H9 (cell line): ENCODE data around the gene LASP1NB.

Experiments
- DNase-seq: peaks from one replicate; pipeline ENCODE4 v3.0.0-alpha.2; 2017
- H2AFZ ChIP-seq: one replicate; pipeline ENCODE4 v1.6.1; 2013; ENCODE audit warnings: mild to moderate bottlenecking, low read length, control low read depth, moderate library complexity
- H2AK5ac ChIP-seq: 2 replicates; pipeline ENCODE4 v1.6.1; 2013; ENCODE audit warnings: low read length, control low read depth, mixed read lengths; ENCODE audit not compliant: insufficient read length
- H2BK120ac ChIP-seq: one replicate; pipeline ENCODE4 v1.6.1; 2013; ENCODE audit warnings: low read depth, mild to moderate bottlenecking, low read length, control low read depth, inconsistent platforms; ENCODE audit not compliant: poor library complexity, severe bottlenecking
- H2BK12ac ChIP-seq: 2 replicates; pipeline ENCODE4 v1.6.1; 2013; ENCODE audit warnings: low read length, control low read depth, mixed read lengths, low read depth; ENCODE audit not compliant: insufficient read length
- H2BK15ac ChIP-seq: 2 replicates; pipeline ENCODE4 v1.6.1; 2013; ENCODE audit warnings: low read depth, low read length, control low read depth
- H2BK20ac ChIP-seq: one replicate; pipeline ENCODE4 v1.6.1; 2013; ENCODE audit warnings: low read depth, mild to moderate bottlenecking, low read length, control low read depth, inconsistent platforms; ENCODE audit not compliant: poor library complexity, severe bottlenecking
- H2BK5ac ChIP-seq: 2 replicates; pipeline ENCODE4 v1.6.1; 2013; ENCODE audit warnings: low read length, control low read depth, mixed read lengths; ENCODE audit not compliant: insufficient read length
- H3K14ac ChIP-seq: 2 replicates; pipeline ENCODE4 v1.6.1; 2013; ENCODE audit warnings: low read length, control low read depth; ENCODE audit not compliant: insufficient read depth
- H3K18ac ChIP-seq: 2 replicates; pipeline ENCODE4 v1.6.1; 2013; ENCODE audit warnings: low read depth, mild to moderate bottlenecking, mixed read lengths, low read length, control low read depth; ENCODE audit not compliant: insufficient read length
- H3K23ac ChIP-seq: 2 replicates; pipeline ENCODE4 v1.6.1; 2013; ENCODE audit warnings: low read length, control low read depth, mixed read lengths, low read depth; ENCODE audit not compliant: insufficient read length
- H3K23me2 ChIP-seq: 2 replicates; pipeline ENCODE4 v1.6.1; 2013; ENCODE audit warnings: low read depth, mild to moderate bottlenecking, mixed read lengths, low read length, control low read depth; ENCODE audit not compliant: insufficient read length, poor library complexity, severe bottlenecking
- H3K27ac ChIP-seq: 2 replicates; pipeline ENCODE4 v1.5.1; 2013; ENCODE audit warnings: low read length, control low read depth, mixed read lengths, low read depth; ENCODE audit not compliant: insufficient read length
- H3K27me3 ChIP-seq: 2 replicates; pipeline ENCODE4 v1.6.1; 2013; ENCODE audit warnings: low read length, control low read depth, inconsistent platforms; ENCODE audit not compliant: insufficient read depth
- H3K4ac ChIP-seq: 2 replicates; pipeline ENCODE4 v1.6.1; 2013; ENCODE audit warnings: low read depth, mild to moderate bottlenecking, control low read depth, inconsistent platforms, low read length, moderate library complexity
- H3K4me1 ChIP-seq: 2 replicates; pipeline ENCODE4 v1.6.1; 2013; ENCODE audit warnings: low read length, control low read depth, inconsistent platforms; ENCODE audit not compliant: insufficient read depth
- H3K4me2 ChIP-seq: 2 replicates; pipeline ENCODE4 v1.6.1; 2013; ENCODE audit warnings: low read length, control low read depth, mixed read lengths; ENCODE audit not compliant: insufficient read length, insufficient read depth
- H3K56ac ChIP-seq: 2 replicates; pipeline ENCODE4 v1.6.1; 2013; ENCODE audit warnings: low read depth, mild to moderate bottlenecking, mixed read lengths, low read length, control low read depth; ENCODE audit not compliant: insufficient read length
- H3K79me1 ChIP-seq: 2 replicates; pipeline ENCODE4 v1.6.1; 2013; ENCODE audit warnings: low read depth, mild to moderate bottlenecking, moderate library complexity, low read length, control low read depth, inconsistent platforms; ENCODE audit not compliant: insufficient read depth, poor library complexity, severe bottlenecking
- H3K79me2 ChIP-seq: 2 replicates; pipeline ENCODE4 v1.6.1; 2013; ENCODE audit warnings: low read length, control low read depth, inconsistent platforms; ENCODE audit not compliant: insufficient read depth
- H3K9ac ChIP-seq: 2 replicates; pipeline ENCODE4 v1.6.1; 2013; ENCODE audit warnings: low read length, control low read depth, mixed read lengths; ENCODE audit not compliant: insufficient read length; ENCODE audit errors: extremely low read depth
- H3K9me3 ChIP-seq: one replicate; pipeline ENCODE4 v1.6.1; 2013; ENCODE audit warnings: low read depth, low read length, inconsistent platforms; ENCODE audit not compliant: control insufficient read depth
- H3T11ph ChIP-seq: one replicate; pipeline ENCODE4 v1.6.1; 2013; ENCODE audit warnings: mild to moderate bottlenecking, low read length, control low read depth, inconsistent platforms
- H4K20me1 ChIP-seq: one replicate; pipeline ENCODE4 v1.6.1; 2013; ENCODE audit not compliant: control insufficient read depth, insufficient read length, insufficient read depth
- H4K5ac ChIP-seq: 2 replicates; pipeline ENCODE4 v1.6.1; 2013; ENCODE audit warnings: low read depth, mild to moderate bottlenecking, mixed read lengths, low read length, control low read depth; ENCODE audit not compliant: insufficient read length
- H4K8ac ChIP-seq: replicated peaks from 2 replicates; pipeline ENCODE4 v1.6.1; 2013; ENCODE audit warnings: low read length, control low read depth, mixed read lengths, low read depth; ENCODE audit not compliant: insufficient read length
- H4K91ac ChIP-seq: 2 replicates; pipeline ENCODE4 v1.6.1; 2013; ENCODE audit warnings: low read depth, mild to moderate bottlenecking, moderate library complexity, mixed read lengths, low read length, control low read depth; ENCODE audit not compliant: insufficient read length
- H3K27ac Mint-ChIP-seq, 3 experiments: 2 replicates in 2 of 3; 3 replicates in 1 of 3; pipeline ENCODE4 v1.8.0; 2020 to 2021; ENCODE audit warnings: mixed read lengths in 3 of 3, mild to moderate bottlenecking in 1 of 3, moderate library complexity in 1 of 3
- H3K27me3 Mint-ChIP-seq: 2 replicates; pipeline ENCODE4 v1.8.0; 2021; ENCODE audit warnings: low read depth, mild to moderate bottlenecking, moderate library complexity, mixed read lengths
- H3K36me3 Mint-ChIP-seq, 3 experiments: 2 replicates in 2 of 3; 3 replicates in 1 of 3; pipeline ENCODE4 v1.8.0; 2020 to 2021; ENCODE audit warnings: low read depth in 3 of 3, mixed read lengths in 3 of 3; ENCODE audit not compliant: insufficient read depth in 1 of 3
- H3K4me1 Mint-ChIP-seq, 2 experiments: 2 replicates each; pipeline ENCODE4 v1.8.0; 2020; ENCODE audit warnings: mixed read lengths in 2 of 2
- H3K4me3 Mint-ChIP-seq, 2 experiments: 2 replicates in 1 of 2; 3 replicates in 1 of 2; pipeline ENCODE4 v1.8.0; 2020 to 2021; ENCODE audit warnings: mild to moderate bottlenecking in 2 of 2, mixed read lengths in 2 of 2, moderate library complexity in 1 of 2
- H3K9me3 Mint-ChIP-seq, 2 experiments: 2 replicates in 1 of 2; 3 replicates in 1 of 2; pipeline ENCODE4 v1.8.0; 2020; ENCODE audit warnings: mild to moderate bottlenecking in 2 of 2, mixed read lengths in 2 of 2, moderate library complexity in 1 of 2
- CTCF ChIP-seq: fragments of 200-600 bp; sonication (generic); conservative IDR thresholded peaks from 3 replicates; pipeline ENCODE4 v1.8.0; 2021; ENCODE audit warnings: antibody characterized with exemption, mild to moderate bottlenecking
- WGBS: extraction: QIAGEN DNeasy Blood & Tissue Kit; methylation state at CpG from one replicate; pipeline ENCODE4 v1.1.7; 2013; ENCODE audit warnings: missing lambda C conversion rate, low lambda C conversion rate, mixed read lengths; ENCODE audit not compliant: insufficient read length; ENCODE audit errors: extremely low coverage; 5-methylcytosine and 5-hydroxymethylcytosine counted together

The LASP1NB gene

GRCh38 chr17:38916771-38917170 lies 8.6 kb upstream of the LASP1NB start:
- H3K36me3 Mint-ChIP-seq, result peaks cover 21 to 60% (median 48%) of the 10 kb centered on the region in 3 experiments
- no peak overlapping the region for H3K4me3 Mint-ChIP-seq

More at GRCh38 chr17:38916771-38917170, 8.6 kb upstream of the LASP1NB start:
- Histone ChIP-seq H3K4me2 (no peak overlapping the region), H2BK5ac (no peak overlapping the region), H3K23me2 (no peaks in the 10 kb centered on the region), H4K5ac (no peak overlapping the region), H4K20me1 (no peaks in the 10 kb centered on the region), H2BK12ac (no peak overlapping the region), H3K56ac (no peak overlapping the region), H3K23ac (no peak overlapping the region), H3K4me1 (no peaks in the 10 kb centered on the region), H3K14ac (no peak overlapping the region), H3K79me1 (no peaks in the 10 kb centered on the region), H3T11ph (no peak overlapping the region), H4K91ac (no peak overlapping the region), H2BK15ac (no peak overlapping the region), H3K79me2 (no peaks in the 10 kb centered on the region), H2AK5ac (no peak overlapping the region), H3K27me3 (no peaks in the 10 kb centered on the region), H3K4ac (no peak overlapping the region), H3K9ac (no peak overlapping the region), H3K18ac (no peak overlapping the region), H4K8ac (no peak overlapping the region), H3K27ac (no peak overlapping the region), H2BK20ac (no peak overlapping the region), H2AFZ (no peak overlapping the region), H3K9me3 (no peaks in the 10 kb centered on the region), H2BK120ac (no peak overlapping the region)
- H3K27ac Mint-ChIP-seq, result peak overlapping the region; percentile 37 to 91 (median 61); a peak in 6 of 7 replicates
- H3K27me3 Mint-ChIP-seq, result no peaks in the 10 kb centered on the region; the same call in 1 of the 2 replicates
- no peak for TF ChIP-seq CTCF
- H3K9me3 Mint-ChIP-seq, result no peaks in the 10 kb centered on the region
- no peak for DNase-seq
- H3K4me1 Mint-ChIP-seq, result peaks cover 0 to 4% of the 10 kb centered on the region in 2 experiments; a peak in 1 of 4 replicates
- no CpG with 5 or more reads among the region's 8 CpGs for WGBS
